Panc1 (cell line): Measurements from ENCODE around the gene AGBL4. TPM values are rescaled to one million over a fixed set of nuclear protein-coding genes. Genes with fewer than 3 reads are reported as not detected.

ENCODE experiments used
- ATAC-seq: fragments of 200-7000 bp; cut with Tn5 transposase; 2 replicates; pipeline ENCODE4 v1.9.1; 2020; ENCODE audit warnings: mild to moderate bottlenecking, moderate library complexity
- BruUV-seq: library from RNA; stranded (reverse); fragments of 400-500 nt; replicated peaks from 2 replicates; lab custom pipeline; 2021; lab: Mats Ljungman, UMichigan
- CTCF ChIA-PET: fragments of 300-600 bp; sonication (Branson Sonifier 250); formaldehyde crosslinking; loops from one replicate; lab custom pipeline; 2022; ENCODE audit warnings: antibody characterized with exemption; lab: Charles Lee
- POLR2A ChIA-PET: fragments of 300-600 bp; sonication (Branson Sonifier 250); formaldehyde crosslinking; loops from one replicate; lab custom pipeline; 2022; ENCODE audit warnings: antibody characterized with exemption; lab: Charles Lee
- DNase-seq: peaks from one replicate; pipeline ENCODE4 v3.0.0-alpha.2; 2010; ENCODE audit warnings: low read depth, low spot score
- H3K27ac ChIP-seq: 2 replicates; pipeline ENCODE4 v1.5.1; 2011; ENCODE audit warnings: mild to moderate bottlenecking, low read length, inconsistent platforms
- H3K27me3 ChIP-seq: fragments of 200-500 bp; sonication (Bioruptor generic); 2 replicates; pipeline ENCODE4 v1.6.0; 2014; ENCODE audit warnings: low read length, inconsistent platforms; ENCODE audit not compliant: control insufficient read depth, insufficient read depth
- H3K36me3 ChIP-seq: fragments of 200-500 bp; sonication (Bioruptor generic); 2 replicates; pipeline ENCODE4 v1.5.1; 2014; ENCODE audit warnings: inconsistent platforms, mild to moderate bottlenecking, low read length, moderate library complexity; ENCODE audit not compliant: control insufficient read depth, insufficient read depth
- H3K4me1 ChIP-seq: 2 replicates; pipeline ENCODE4 v1.5.1; 2011; ENCODE audit warnings: inconsistent platforms, mild to moderate bottlenecking, low read length, moderate library complexity; ENCODE audit not compliant: control insufficient read depth, insufficient read depth
- H3K4me3 ChIP-seq, 2 experiments: 2 replicates each; pipeline ENCODE4 v1.5.1; 2011 to 2012; ENCODE audit warnings: low read depth in 2 of 2, low read length in 2 of 2, mild to moderate bottlenecking in 2 of 2, inconsistent platforms in 1 of 2, moderate library complexity in 1 of 2
- H3K9me3 ChIP-seq: fragments of 200-500 bp; sonication (Bioruptor generic); 2 replicates; pipeline ENCODE4 v1.5.1; 2014; ENCODE audit warnings: low read depth, mild to moderate bottlenecking, inconsistent platforms, low read length, moderate library complexity; ENCODE audit not compliant: control insufficient read depth, insufficient read depth
- CTCF ChIP-seq: fragments of 450-650 bp; IDR thresholded peaks from 2 replicates; pipeline ENCODE4 v1.5.1; 2017; ENCODE audit warnings: mild to moderate bottlenecking
- POLR2AphosphoS5 ChIP-seq: IDR thresholded peaks from 2 replicates; pipeline ENCODE4 v1.6.1; 2012; ENCODE audit warnings: mild to moderate bottlenecking, low read depth, low read length, moderate library complexity
- REST ChIP-seq, 2 experiments: IDR thresholded peaks; 2 replicates each; pipeline ENCODE4 v1.6.1; 2011 to 2012; ENCODE audit warnings: low read depth in 2 of 2, control low read depth in 1 of 2, low read length in 1 of 2, mild to moderate bottlenecking in 1 of 2, moderate library complexity in 1 of 2; ENCODE audit not compliant: insufficient read depth in 1 of 2
- SIN3A ChIP-seq: IDR thresholded peaks from 2 replicates; pipeline ENCODE4 v1.6.1; 2012; ENCODE audit warnings: low read depth, mild to moderate bottlenecking, low read length, moderate library complexity, borderline replicate concordance; ENCODE audit not compliant: insufficient read depth
- TCF7L2 ChIP-seq: IDR thresholded peaks from 2 replicates; pipeline ENCODE4 v1.6.1; 2011; ENCODE audit warnings: mild to moderate bottlenecking, low read depth, low read length, inconsistent platforms
- in situ Hi-C: cut with HindIII; loops from 2 replicates; pipeline ENCODE4 v1.10.0; 2016; ENCODE audit warnings: low sequenced_read_pairs, low pct_unique_long_range_greater_than_20kb
- intact Hi-C: fragments of 100-400 bp; cut with micrococcal nuclease; formaldehyde crosslinking; loops from one replicate; pipeline ENCODE4 v1.10.0; 2022; ENCODE audit not compliant: unreplicated experiment
- total RNA-seq: library from RNA; stranded (reverse); gene quantifications from one replicate; pipeline ENCODE4 v1.2.1, GENCODE V29; 2021; ENCODE audit not compliant: unreplicated experiment

AGBL4 gene
- total RNA-seq, 1 experiment from 2014 or later = not detected

GRCh38 chr1:48749068-48749467 lies 1274.7 kb downstream of the AGBL4 start:
- no TSS peak for BruUV-seq
- no peak for ATAC-seq
- DNase-seq = no peak
- ChIA-PET CTCF (no interaction called here), POLR2A (no interaction called here)
- H3K27ac ChIP-seq = no peak overlapping the region
- peaks cover 5% of the 10 kb centered on the region for H3K27me3 ChIP-seq
- TF ChIP-seq REST (IDR thresholded peaks at IDR 0.05; ENCODE audit: insufficient read depth in 1 of 2, low read depth in 2 of 2, low read length in 1 of 2) = no peak
- no peak for TF ChIP-seq TCF7L2
- no peak for TF ChIP-seq POLR2AphosphoS5
- no peak for TF ChIP-seq SIN3A
- TF ChIP-seq CTCF = no peak
- H3K4me3 ChIP-seq = no peak overlapping the region
- intact Hi-C loops = no loop called here
- no peaks in the 10 kb centered on the region for H3K4me1 ChIP-seq
- in situ Hi-C loops = no loop called here
- no peaks in the 10 kb centered on the region for H3K9me3 ChIP-seq
- no peaks in the 10 kb centered on the region for H3K36me3 ChIP-seq

- CTCF ChIA-PET = interaction anchor here (0.6 kb wide), 1 partner anchor 45 kb away, joined by 4 read pairs; no protein-coding TSS in a partner anchor
- Histone ChIP-seq H3K27me3 (peaks cover 3% of the 10 kb centered on the region), H3K36me3 (no peaks in the 10 kb centered on the region), H3K9me3 (no peaks in the 10 kb centered on the region), H3K4me1 (no peaks in the 10 kb centered on the region), H3K27ac (no peak overlapping the region), H3K4me3 (no peak overlapping the region)
- in situ Hi-C loops = no loop called here
- POLR2A ChIA-PET = no interaction called here
- intact Hi-C loops = no loop called here
- no peak for DNase-seq
- no peak for ATAC-seq
- TF ChIP-seq CTCF (no peak), SIN3A (no peak), REST (IDR thresholded peaks at IDR 0.05; ENCODE audit: insufficient read depth in 1 of 2, low read depth in 2 of 2, low read length in 1 of 2) (no peak), TCF7L2 (no peak), POLR2AphosphoS5 (no peak)
- no TSS peak for BruUV-seq
Observed at GRCh38 chr1:48746906-48747305, 1276.8 kb downstream of the AGBL4 start.
